ENCODE results near the gene MAPK8.

DNA sequence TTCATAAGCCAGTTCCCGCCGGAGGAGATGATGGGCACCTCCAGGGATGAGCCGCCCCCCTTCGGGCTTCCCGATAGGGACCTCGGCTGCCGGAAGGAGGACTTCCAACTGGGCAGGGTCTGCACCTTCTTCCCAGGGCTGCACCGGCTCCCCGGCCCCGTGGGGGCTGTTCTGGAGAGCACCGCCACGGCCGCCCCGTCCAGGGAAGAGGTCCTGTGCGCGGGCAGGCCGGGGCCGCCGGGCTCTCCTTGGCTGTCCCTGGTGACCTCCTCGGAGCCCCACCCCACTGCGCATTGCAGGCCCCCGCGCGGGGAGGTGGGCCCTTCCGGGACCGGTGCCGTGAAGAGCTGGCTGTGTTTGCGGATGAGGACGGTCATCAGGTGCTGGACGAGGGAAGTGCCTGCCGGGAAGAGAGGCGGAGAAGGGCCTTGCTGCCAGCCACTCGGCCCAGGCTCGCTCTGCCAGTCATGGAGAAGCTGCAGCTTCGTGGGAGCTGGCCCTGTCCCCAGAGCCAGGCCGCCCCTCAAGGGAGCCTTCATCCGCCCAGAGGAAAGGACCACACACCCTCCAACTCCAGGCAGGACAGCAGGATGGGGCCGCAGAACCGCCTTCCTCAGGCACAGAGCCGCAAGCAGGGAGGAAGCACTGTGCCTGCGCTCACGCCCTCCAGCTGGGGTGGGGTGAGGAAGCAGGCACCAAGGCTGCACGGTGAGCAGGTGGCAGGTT, 144.4 kb downstream of the MAPK8 start:
- no peak for TF ChIP-seq CHCHD3 (CRISPR knock-in tag; IDR thresholded peaks at IDR 0.05)
- TF ChIP-seq CCAR2 (IDR thresholded peaks at IDR 0.05; ENCODE audit: low read depth, low read length) = no peak
- TF ChIP-seq, protein P1, sequence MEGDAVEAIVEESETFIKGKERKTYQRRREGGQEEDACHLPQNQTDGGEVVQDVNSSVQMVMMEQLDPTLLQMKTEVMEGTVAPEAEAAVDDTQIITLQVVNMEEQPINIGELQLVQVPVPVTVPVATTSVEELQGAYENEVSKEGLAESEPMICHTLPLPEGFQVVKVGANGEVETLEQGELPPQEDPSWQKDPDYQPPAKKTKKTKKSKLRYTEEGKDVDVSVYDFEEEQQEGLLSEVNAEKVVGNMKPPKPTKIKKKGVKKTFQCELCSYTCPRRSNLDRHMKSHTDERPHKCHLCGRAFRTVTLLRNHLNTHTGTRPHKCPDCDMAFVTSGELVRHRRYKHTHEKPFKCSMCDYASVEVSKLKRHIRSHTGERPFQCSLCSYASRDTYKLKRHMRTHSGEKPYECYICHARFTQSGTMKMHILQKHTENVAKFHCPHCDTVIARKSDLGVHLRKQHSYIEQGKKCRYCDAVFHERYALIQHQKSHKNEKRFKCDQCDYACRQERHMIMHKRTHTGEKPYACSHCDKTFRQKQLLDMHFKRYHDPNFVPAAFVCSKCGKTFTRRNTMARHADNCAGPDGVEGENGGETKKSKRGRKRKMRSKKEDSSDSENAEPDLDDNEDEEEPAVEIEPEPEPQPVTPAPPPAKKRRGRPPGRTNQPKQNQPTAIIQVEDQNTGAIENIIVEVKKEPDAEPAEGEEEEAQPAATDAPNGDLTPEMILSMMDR (IDR thresholded peaks at IDR 0.05 in 2 of 3, conservative IDR thresholded peaks at IDR 0.05 in 1 of 3; ENCODE audit: insufficient read depth in 2 of 3, low read depth in 1 of 3, low read length in 3 of 3) = no peak
- TF ChIP-seq, protein P2, sequence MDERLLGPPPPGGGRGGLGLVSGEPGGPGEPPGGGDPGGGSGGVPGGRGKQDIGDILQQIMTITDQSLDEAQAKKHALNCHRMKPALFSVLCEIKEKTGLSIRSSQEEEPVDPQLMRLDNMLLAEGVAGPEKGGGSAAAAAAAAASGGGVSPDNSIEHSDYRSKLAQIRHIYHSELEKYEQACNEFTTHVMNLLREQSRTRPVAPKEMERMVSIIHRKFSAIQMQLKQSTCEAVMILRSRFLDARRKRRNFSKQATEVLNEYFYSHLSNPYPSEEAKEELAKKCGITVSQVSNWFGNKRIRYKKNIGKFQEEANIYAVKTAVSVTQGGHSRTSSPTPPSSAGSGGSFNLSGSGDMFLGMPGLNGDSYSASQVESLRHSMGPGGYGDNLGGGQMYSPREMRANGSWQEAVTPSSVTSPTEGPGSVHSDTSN (CRISPR knock-in tag; IDR thresholded peaks at IDR 0.05; ENCODE audit: low read depth) = no peak
- TF ChIP-seq, protein P2 (tag; conservative IDR thresholded peaks at IDR 0.05; ENCODE audit: low read depth) = no peak
- no peak for TF ChIP-seq POLR2AphosphoS2 (IDR thresholded peaks at IDR 0.05; ENCODE audit: low read length)
- TF ChIP-seq ADNP (tag; IDR thresholded peaks at IDR 0.05) = no peak
- no peak for TF ChIP-seq NRF1 (conservative IDR thresholded peaks at IDR 0.05 in 1 of 2, IDR thresholded peaks at IDR 0.05 in 1 of 2)
- no peak for TF ChIP-seq HDAC2 (IDR thresholded peaks at IDR 0.05)
- TF ChIP-seq ZNF197 (CRISPR knock-in tag; IDR thresholded peaks at IDR 0.05; ENCODE audit: low read depth) = no peak

All from K562 (cell line).